HL-60/S4 (cell line): Measurements from ENCODE around the gene CRAMP1.

ENCODE experiments used
- in situ Hi-C: fragments of 300-500 bp; cut with MboI; formaldehyde crosslinking; loops from 2 replicates; pipeline ENCODE4 v1.14.3; 2022; ENCODE audit warnings: low sequenced_read_pairs

Gene CRAMP1

DNA sequence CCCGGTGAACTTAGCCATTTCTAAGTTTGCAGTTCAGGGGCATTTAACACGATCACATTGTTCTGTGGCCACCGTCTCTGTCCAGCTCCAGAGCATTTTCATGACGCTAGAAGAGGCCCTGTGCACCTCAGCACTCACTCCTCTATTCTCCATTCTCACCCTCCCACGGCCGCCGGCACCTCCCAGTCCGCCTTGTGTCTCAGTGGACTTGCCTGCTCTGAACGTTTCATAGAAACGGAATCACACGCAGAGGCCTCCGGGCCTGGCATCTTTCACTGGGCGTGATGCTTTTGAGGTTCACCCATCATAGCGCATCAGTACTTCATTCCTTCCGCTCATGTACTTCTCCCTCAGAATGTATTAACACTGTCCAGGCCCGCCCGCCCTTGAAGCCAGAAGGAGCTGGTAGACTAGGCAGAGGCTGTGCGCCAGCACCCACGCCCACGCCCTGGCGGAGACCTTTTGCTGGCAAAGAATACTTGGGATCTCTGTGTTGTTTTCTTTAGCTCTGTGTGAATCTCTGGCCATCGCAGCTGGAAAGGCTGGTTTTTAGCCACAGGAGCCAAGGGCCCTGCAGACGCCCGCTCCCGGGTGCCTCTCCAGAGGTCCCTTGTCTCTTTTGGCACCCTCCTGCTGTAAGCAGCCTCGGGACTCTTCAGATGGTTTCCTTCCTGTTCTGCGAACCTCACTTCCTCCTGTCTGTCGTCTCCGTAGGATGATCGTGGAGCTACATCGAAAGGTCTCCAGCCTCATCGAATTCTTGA is 42.5 kb downstream of the CRAMP1 start:
- in situ Hi-C loops, result no loop called here

DNA sequence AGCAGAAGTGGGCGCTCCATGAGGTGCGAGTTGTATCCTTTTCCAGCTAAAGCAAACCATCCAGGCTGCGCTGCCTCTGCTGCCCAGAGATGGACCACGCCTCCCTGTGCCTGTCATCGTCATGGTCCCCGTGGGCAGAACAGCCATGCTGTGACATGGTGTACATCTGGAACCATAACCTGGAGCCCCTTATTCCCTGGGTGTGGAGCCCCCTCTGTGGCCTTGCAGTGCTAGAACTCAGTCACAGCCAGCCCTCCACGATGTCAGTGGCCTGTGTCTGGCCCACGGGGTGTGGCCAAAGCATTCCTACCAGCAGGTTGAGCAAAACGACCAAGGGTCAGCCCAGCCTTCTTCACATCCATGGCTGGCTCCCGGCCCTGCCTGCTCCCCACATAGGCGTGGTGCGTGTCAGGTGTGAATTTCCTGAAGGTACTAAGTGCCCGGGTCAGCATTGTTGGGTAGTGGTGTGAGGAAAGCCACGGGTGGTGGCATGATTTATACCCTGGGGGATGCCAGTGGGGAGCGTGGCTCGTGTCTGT is 43.2 kb downstream of the CRAMP1 start:
- in situ Hi-C loops, result no loop called here

DNA sequence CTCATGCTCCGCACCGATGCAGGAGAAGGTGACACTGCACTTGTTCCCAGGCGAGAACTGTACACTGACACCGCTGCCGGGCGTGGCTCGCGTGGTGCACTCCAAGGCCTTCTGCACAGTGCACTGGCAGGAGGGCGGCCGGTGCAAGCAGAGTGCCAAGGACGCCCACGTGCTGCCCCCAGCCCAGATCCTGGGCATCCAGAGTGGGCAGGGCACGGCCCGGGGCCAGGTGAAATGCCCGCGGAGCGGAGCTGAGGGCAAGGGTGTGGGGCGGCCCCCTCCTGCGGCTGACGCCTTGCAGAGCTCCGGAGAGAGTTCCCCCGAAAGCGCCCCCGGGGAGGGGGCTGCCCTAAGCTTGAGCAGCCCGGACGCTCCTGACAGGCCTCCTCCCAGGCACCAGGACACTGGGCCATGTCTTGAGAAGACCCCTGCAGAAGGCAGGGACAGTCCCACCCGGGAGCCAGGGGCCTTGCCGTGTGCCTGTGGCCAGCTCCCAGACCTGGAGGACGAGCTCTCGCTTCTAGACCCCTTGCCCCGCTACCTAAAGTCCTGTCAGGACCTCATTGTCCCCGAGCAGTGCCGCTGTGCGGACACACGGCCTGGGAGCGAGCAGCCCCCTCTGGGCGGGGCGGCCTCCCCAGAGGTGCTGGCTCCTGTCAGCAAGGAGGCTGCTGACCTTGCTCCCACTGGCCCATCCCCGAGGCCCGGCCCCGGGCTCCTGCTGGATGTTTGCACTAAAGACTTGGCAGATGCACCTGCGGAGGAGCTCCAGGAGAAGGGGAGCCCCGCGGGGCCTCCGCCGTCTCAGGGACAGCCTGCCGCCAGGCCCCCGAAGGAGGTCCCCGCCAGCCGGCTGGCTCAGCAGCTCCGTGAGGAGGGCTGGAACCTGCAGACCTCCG is 44.0 kb downstream of the CRAMP1 start:
- in situ Hi-C loops, result no loop called here

DNA sequence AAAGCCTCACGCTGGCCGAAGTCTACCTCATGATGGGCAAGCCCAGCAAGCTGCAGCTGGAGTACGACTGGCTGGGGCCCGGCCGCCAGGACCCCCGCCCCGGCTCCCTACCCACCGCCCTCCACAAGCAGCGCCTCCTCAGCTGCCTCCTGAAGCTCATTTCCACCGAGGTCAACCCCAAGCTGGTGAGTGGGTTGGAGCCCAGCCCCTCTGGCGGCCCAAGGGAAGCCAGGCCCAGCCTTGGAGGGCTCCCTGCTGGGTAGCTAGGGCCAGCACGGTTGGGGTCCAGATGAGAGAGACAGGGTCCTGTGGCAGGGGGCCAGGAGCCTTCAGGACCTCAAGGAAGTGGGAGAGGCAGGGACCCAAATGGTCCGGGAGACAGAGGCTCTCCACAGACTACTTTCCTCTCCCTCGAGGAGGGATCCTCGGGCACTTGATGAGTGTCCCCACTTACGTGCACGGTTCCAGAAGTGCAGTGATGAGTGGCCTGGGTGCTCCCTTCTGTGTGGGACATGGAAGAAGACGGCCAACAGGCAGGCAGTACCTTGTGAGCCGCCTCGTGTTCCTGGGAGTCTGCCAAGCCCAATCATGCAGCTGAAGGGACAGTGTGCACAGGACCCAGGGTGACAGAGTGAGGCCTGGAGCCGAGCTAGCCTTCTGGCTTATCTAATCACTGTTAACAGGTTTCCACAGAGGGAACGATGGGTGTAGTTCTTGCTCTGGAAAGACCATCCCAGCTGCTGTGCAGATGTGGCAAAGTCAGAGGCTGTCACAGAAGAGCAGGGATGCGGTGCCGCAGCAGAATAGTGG is 44.9 kb downstream of the CRAMP1 start:
- in situ Hi-C loops, result no loop called here

DNA sequence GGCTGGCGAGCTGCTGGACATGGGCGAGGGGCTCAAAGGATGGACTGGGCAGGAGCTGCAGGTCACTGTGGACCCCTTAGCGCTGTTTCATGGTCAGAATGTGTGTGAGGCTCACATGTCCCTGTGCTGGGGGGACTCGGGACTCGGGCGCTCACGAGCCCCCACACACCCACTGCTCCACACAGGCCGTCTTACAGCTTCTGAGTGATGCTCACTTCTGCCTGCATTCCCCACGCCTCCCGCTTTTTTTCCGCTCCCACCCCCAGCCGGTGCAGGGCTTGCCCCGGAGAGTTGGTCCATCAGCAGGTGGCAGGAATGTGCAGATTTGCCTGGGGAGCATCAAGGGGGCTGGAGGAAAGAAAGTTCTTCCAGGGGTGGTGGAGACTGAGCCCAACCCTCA is 45.7 kb downstream of the CRAMP1 start:
- in situ Hi-C loops, result no loop called here

GRCh38 chr16:1659031-1659430 is 46.9 kb downstream of the CRAMP1 start:
- in situ Hi-C loops, result no loop called here

- in situ Hi-C loops, result no loop called here
Measured at GRCh38 chr16:1661826-1662225, 49.7 kb downstream of the CRAMP1 start.

- in situ Hi-C loops, result no loop called here
Measured at GRCh38 chr16:1662543-1662942, 50.4 kb downstream of the CRAMP1 start.

DNA sequence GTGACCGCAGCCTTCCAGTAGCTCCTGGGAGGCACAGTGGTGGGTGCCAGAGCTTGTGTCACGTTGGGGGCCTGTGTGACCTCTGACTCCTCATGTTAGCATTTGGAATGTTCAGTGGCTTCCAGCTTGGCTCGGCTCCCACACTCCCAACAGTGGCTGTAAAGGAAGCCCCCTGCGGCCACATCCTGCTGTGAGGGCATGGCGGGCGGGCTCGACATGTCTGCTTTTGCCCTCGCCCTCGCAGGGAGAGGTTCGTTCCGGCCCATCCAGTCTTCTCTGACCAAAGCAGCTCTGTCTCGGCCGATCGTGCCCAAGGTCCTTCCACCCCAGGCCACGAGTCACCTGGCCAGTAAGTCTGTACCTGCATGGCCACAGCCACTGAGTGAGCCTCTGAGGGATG is 53.7 kb downstream of the CRAMP1 start:
- in situ Hi-C loops, result no loop called here

GRCh38 chr16:1666316-1666715 is 54.2 kb downstream of the CRAMP1 start:
- in situ Hi-C loops, result no loop called here

DNA sequence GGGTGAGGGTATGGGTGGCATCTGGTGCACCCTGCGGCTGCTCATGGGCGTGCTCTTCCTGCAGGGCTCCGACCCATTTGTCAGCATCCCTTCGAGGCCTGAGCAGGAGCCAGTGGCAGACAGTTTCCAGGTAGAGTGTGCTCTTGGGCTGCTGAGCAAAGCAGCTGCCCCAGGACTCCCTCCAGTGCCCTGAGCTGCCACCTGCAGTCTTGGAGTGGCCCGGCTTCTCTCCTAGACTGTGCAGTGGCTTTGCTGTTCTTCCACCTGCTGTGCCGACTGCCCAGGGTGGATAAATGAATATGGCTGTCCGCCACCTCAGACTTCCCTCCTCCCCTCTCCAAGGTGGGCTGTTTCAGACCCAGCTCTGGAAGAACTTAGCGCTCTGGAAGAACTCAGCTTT is 55.1 kb downstream of the CRAMP1 start:
- in situ Hi-C loops, result no loop called here

DNA sequence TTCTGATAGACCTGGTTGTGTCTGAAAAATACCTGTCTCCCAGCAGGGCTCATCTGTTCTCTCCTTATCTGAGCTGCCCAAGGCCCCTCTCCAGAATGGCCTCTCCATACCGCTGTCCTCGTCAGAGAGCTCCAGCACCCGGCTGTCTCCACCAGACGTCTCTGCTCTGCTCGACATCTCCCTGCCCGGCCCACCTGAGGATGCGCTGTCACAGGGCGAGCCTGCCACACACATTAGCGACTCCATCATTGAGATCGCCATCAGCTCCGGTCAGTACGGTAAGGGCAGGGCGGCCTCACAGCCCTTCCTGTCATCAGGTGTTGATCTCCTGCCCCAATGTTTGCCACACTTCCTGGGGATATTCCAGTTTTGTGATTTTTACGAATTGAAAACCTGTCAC is 55.8 kb downstream of the CRAMP1 start:
- in situ Hi-C loops, result no loop called here

DNA sequence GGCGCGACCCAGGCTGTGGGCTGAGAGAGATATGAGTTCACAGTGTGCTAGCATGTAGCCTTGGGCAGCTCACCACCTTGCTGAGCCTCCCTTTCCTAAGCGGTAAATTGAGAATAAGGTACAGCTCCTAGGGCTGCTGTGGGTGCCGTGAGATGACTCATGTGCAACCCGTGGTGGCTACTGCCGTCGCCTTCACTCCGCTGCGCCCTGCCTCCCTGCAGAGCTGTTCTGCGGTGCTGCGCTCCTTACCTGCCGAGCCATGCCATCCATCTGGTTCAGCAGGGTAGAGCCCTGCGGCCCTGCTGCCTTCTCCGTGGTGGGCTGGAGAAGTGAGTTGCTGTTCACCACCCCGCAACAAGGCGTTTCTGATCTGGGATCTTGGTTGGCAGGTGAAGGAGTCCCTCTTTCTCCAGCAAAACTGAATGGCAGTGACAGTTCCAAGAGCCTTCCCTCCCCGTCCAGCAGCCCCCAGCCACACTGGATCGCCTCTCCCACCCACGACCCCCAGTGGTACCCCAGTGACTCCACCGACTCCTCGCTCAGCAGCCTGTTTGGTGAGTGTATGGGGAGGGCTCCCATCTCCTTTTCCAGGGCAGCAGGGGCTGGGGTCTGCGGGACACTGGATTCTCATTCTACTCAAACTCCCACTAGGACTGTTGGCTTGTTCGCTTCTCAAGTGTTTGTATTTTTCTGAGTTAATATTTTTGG is 56.6 kb downstream of the CRAMP1 start:
- in situ Hi-C loops, result no loop called here

DNA sequence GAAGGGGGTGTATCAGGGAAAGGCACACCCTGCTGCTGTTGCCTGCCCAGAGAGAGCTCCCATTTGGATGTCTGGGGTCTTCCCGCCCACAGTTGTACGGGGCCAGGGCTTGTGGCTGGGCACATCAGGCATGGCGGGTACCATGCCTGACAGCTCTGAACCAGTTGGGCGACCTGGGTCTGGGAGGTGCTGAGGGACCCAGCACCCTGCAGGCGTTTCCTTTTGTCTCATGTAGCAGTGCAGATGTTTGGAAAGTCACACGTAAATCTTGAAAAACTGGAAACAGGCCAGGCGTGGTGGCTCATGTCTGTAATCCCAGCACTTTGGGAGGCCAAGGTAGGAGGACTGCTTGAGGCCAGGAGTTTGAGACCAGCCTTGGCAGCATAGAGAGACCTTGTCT is 57.5 kb downstream of the CRAMP1 start:
- in situ Hi-C loops, result no loop called here

GRCh38 chr16:1670371-1670770 is 58.2 kb downstream of the CRAMP1 start:
- in situ Hi-C loops, result no loop called here

DNA sequence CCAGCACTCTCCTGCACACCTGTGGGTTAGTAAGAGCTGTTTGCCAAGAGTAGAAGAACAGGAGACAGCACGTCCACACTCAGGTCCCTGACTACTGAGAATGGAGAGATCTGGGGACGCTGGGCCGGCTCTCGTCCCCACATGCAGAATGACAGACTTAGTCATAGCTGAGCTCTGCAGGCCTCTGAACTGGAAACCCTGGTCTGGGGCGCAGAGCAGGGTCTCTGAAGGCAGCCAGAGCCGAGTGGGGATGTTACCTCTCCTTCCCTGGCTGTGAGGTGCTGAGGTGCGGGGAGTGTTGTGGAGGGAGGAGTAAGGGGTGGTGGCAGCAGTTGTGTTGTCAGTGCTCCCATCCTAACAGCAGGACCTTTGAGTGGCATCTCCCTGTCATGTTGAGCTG is 58.7 kb downstream of the CRAMP1 start:
- in situ Hi-C loops, result no loop called here

DNA sequence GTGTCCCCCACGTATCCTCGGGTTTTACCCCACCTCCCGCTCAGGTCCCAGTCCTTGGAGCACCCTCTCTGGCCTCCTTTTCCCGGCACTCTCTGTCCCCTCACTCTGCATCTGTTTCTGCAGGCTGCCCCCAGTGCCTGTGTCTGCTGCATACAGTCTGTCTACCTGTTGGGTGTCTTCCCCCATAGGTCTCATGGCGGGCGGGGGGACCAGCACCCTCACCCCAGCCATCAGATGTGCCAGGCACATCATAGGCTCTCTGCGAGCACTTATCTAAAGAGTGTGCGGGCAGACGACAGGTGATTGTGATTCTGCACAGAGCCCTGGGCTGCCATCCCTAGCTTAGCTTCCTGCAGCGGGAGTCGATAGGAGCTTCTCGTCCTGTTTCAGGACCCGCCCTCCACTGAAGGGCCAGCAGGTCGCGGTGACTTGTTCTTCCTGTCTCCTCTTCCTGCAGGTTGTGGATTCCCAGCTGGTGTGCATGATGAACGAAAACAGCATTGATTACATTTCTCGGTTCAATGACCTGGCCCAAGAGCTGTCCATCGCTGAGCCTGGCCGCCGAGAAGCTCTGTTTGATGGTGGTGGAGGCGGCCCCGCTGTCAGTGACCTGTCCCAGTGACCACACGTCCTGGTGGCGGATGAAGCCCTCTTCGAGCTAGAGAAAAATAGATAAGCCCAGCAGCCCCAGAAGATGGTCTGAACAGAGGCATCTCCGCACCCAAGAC is 61.4 kb downstream of the CRAMP1 start:
- in situ Hi-C loops, result no loop called here

GRCh38 chr16:1674306-1674705 is 62.1 kb downstream of the CRAMP1 start:
- in situ Hi-C loops, result no loop called here

- in situ Hi-C loops, result no loop called here
Measured at GRCh38 chr16:1674751-1675664, 62.8 kb downstream of the CRAMP1 start.
